HUES48 (cell line): ENCODE measurements around the gene RXRA.

Experiments
- H3K27ac ChIP-seq: one replicate; pipeline ENCODE4 v1.7.0; 2013; ENCODE audit warnings: low read depth, low read length, inconsistent platforms
- H3K27me3 ChIP-seq: 2 replicates; pipeline ENCODE4 v1.6.1; 2013; ENCODE audit warnings: mild to moderate bottlenecking, low read length; ENCODE audit not compliant: control insufficient read depth, insufficient read depth
- H3K36me3 ChIP-seq: 2 replicates; pipeline ENCODE4 v1.6.1; 2013; ENCODE audit warnings: low read length; ENCODE audit not compliant: control insufficient read depth, insufficient read depth
- H3K4me1 ChIP-seq: 2 replicates; pipeline ENCODE4 v1.6.1; 2013; ENCODE audit warnings: mild to moderate bottlenecking, low read length; ENCODE audit not compliant: control insufficient read depth, insufficient read depth
- H3K4me3 ChIP-seq: 2 replicates; pipeline ENCODE4 v1.5.1; 2013; ENCODE audit warnings: mild to moderate bottlenecking, low read depth, low read length
- H3K9ac ChIP-seq: 2 replicates; pipeline ENCODE4 v1.6.1; 2013; ENCODE audit warnings: mild to moderate bottlenecking, low read depth, low read length, moderate library complexity
- H3K9me3 ChIP-seq: 2 replicates; pipeline ENCODE4 v1.6.1; 2013; ENCODE audit warnings: low read length; ENCODE audit not compliant: control insufficient read depth, insufficient read depth

The RXRA gene

GRCh38 chr9:134295101-134295745, 31.0 kb upstream of the RXRA start:
- no peaks in the 10 kb centered on the region; the same call in 1 of the 2 replicates for H3K4me1 ChIP-seq
- H3K27me3 ChIP-seq, result no peaks in the 10 kb centered on the region
- no peak overlapping the region for H3K9ac ChIP-seq
- H3K9me3 ChIP-seq, result no peaks in the 10 kb centered on the region
- H3K36me3 ChIP-seq, result no peaks in the 10 kb centered on the region
- H3K27ac ChIP-seq, result no peak overlapping the region
- H3K4me3 ChIP-seq, result no peak overlapping the region

- H3K27me3 ChIP-seq, result no peaks in the 10 kb centered on the region
- no peak overlapping the region for H3K4me3 ChIP-seq
- H3K27ac ChIP-seq, result no peak overlapping the region
- H3K36me3 ChIP-seq, result no peaks in the 10 kb centered on the region
- no peak overlapping the region for H3K9ac ChIP-seq
- H3K4me1 ChIP-seq, result no peaks in the 10 kb centered on the region; the same call in 1 of the 2 replicates
- no peaks in the 10 kb centered on the region for H3K9me3 ChIP-seq
Measured at GRCh38 chr9:134295746-134296250, 30.5 kb upstream of the RXRA start.

GRCh38 chr9:134296301-134297082, 29.8 kb upstream of the RXRA start:
- Histone ChIP-seq H3K36me3 (no peaks in the 10 kb centered on the region), H3K9ac (no peak overlapping the region), H3K4me1 (no peaks in the 10 kb centered on the region; the same call in 1 of the 2 replicates), H3K27ac (no peak overlapping the region), H3K27me3 (no peaks in the 10 kb centered on the region), H3K4me3 (no peak overlapping the region), H3K9me3 (no peaks in the 10 kb centered on the region)

GRCh38 chr9:134297083-134297410, 29.2 kb upstream of the RXRA start:
- Histone ChIP-seq H3K9me3 (no peaks in the 10 kb centered on the region), H3K36me3 (no peaks in the 10 kb centered on the region), H3K27ac (no peak overlapping the region), H3K4me1 (no peaks in the 10 kb centered on the region; the same call in 1 of the 2 replicates), H3K27me3 (no peaks in the 10 kb centered on the region), H3K4me3 (no peak overlapping the region), H3K9ac (no peak overlapping the region)

GRCh38 chr9:134297576-134297975, 28.7 kb upstream of the RXRA start:
- H3K9ac ChIP-seq, result no peak overlapping the region
- no peaks in the 10 kb centered on the region; the same call in 1 of the 2 replicates for H3K4me1 ChIP-seq
- no peak overlapping the region for H3K4me3 ChIP-seq
- no peak overlapping the region for H3K27ac ChIP-seq
- H3K27me3 ChIP-seq, result no peaks in the 10 kb centered on the region
- H3K9me3 ChIP-seq, result no peaks in the 10 kb centered on the region
- H3K36me3 ChIP-seq, result no peaks in the 10 kb centered on the region

GRCh38 chr9:134298000-134298399, 28.3 kb upstream of the RXRA start:
- Histone ChIP-seq H3K27ac (no peak overlapping the region), H3K27me3 (no peaks in the 10 kb centered on the region), H3K36me3 (no peaks in the 10 kb centered on the region), H3K4me1 (no peaks in the 10 kb centered on the region; the same call in 1 of the 2 replicates), H3K4me3 (no peak overlapping the region), H3K9ac (no peak overlapping the region), H3K9me3 (no peaks in the 10 kb centered on the region)

- no peaks in the 10 kb centered on the region for H3K36me3 ChIP-seq
- no peak overlapping the region for H3K27ac ChIP-seq
- H3K27me3 ChIP-seq, result no peaks in the 10 kb centered on the region
- H3K4me3 ChIP-seq, result no peak overlapping the region
- no peak overlapping the region for H3K9ac ChIP-seq
- no peaks in the 10 kb centered on the region for H3K9me3 ChIP-seq
- H3K4me1 ChIP-seq, result no peaks in the 10 kb centered on the region
Measured at GRCh38 chr9:134299068-134299467, 27.2 kb upstream of the RXRA start.

GRCh38 chr9:134299883-134300282, 26.4 kb upstream of the RXRA start:
- H3K36me3 ChIP-seq, result no peaks in the 10 kb centered on the region
- H3K9me3 ChIP-seq, result no peaks in the 10 kb centered on the region
- H3K4me3 ChIP-seq, result no peak overlapping the region
- H3K9ac ChIP-seq, result no peak overlapping the region
- H3K4me1 ChIP-seq, result no peaks in the 10 kb centered on the region
- H3K27me3 ChIP-seq, result no peaks in the 10 kb centered on the region
- H3K27ac ChIP-seq, result no peak overlapping the region

GRCh38 chr9:134301387-134302129, 24.7 kb upstream of the RXRA start:
- H3K36me3 ChIP-seq, result no peaks in the 10 kb centered on the region
- no peak overlapping the region for H3K4me3 ChIP-seq
- no peaks in the 10 kb centered on the region for H3K27me3 ChIP-seq
- no peak overlapping the region for H3K27ac ChIP-seq
- H3K9me3 ChIP-seq, result no peaks in the 10 kb centered on the region; the same call in 1 of the 2 replicates
- H3K4me1 ChIP-seq, result no peaks in the 10 kb centered on the region
- no peak overlapping the region for H3K9ac ChIP-seq

- Histone ChIP-seq H3K27ac (no peak overlapping the region), H3K4me1 (no peaks in the 10 kb centered on the region), H3K9ac (no peak overlapping the region), H3K36me3 (no peaks in the 10 kb centered on the region), H3K27me3 (no peaks in the 10 kb centered on the region), H3K9me3 (no peaks in the 10 kb centered on the region; the same call in 1 of the 2 replicates), H3K4me3 (no peak overlapping the region)
Measured at GRCh38 chr9:134302130-134302817, 24.0 kb upstream of the RXRA start.
